Activated CD8-positive, alpha-beta memory T cell treated with anti-CD3 and anti-CD28 coated beads, Interleukin-2, amount 50 U/mL, for 1 hour (primary cell): Measurements from ENCODE around the gene CCL14.
"Not testable (repeated sequence)": the region's sequence is repeated elsewhere in the genome, so short reads cannot be mapped to it uniquely, and the experiment has no call there.

Experiments used
- DNase-seq: peaks from one replicate; pipeline ENCODE4 v3.0.0-alpha.2; 2020; ENCODE audit errors: extremely low read depth

The CCL14 gene

GRCh38 chr17:35986643-35987042 is at the start of gene CCL14:
TSS of gene CCL14 (minus strand) at chr17:35986729. CDS start at chr17:35986649, 80 bp downstream.
- no peak for DNase-seq

GRCh38 chr17:36036235-36036634 is 49.7 kb upstream of the CCL14 start:
- no peak for DNase-seq

GRCh38 chr17:36034127-36034526 is 47.6 kb upstream of the CCL14 start:
- no peak for DNase-seq

GRCh38 chr17:36030956-36031355 is 44.4 kb upstream of the CCL14 start:
- DNase-seq: no peak

- DNase-seq: no peak
Measured at GRCh38 chr17:36027761-36028160, 41.2 kb upstream of the CCL14 start.

GRCh38 chr17:36024106-36024869 is 37.8 kb upstream of the CCL14 start:
- no peak for DNase-seq

- DNase-seq: no peak
Measured at GRCh38 chr17:36019423-36019822, 32.9 kb upstream of the CCL14 start.

- DNase-seq: no peak
Measured at GRCh38 chr17:36017799-36018198, 31.3 kb upstream of the CCL14 start, which contains the start of gene CCL23. TSS of gene CCL23 (minus strand) at chr17:36017972. CDS start at chr17:36017897, 75 bp downstream.

GRCh38 chr17:36016555-36016954 is 30.0 kb upstream of the CCL14 start:
- DNase-seq: no peak

GRCh38 chr17:36015895-36016294 is 29.4 kb upstream of the CCL14 start:
- not testable (repeated sequence) for DNase-seq

- no peak for DNase-seq
Measured at GRCh38 chr17:36014946-36015345, 28.4 kb upstream of the CCL14 start.

GRCh38 chr17:36011201-36011600 is 24.7 kb upstream of the CCL14 start:
- no peak for DNase-seq

GRCh38 chr17:36008998-36009665 is 22.6 kb upstream of the CCL14 start:
- no peak for DNase-seq

GRCh38 chr17:36004594-36005108 is 18.1 kb upstream of the CCL14 start:
- DNase-seq: no peak

- DNase-seq: no peak
Measured at GRCh38 chr17:36002631-36003030, 16.1 kb upstream of the CCL14 start.

- DNase-seq: no peak
Measured at GRCh38 chr17:36001862-36002603, 15.5 kb upstream of the CCL14 start.

GRCh38 chr17:36001110-36001771 is 14.7 kb upstream of the CCL14 start, which contains the start of gene CCL15:
TSS of gene CCL15 (minus strand) at chr17:36001553. CDS start at chr17:36001492, 61 bp downstream.
- no peak for DNase-seq

GRCh38 chr17:36000732-36001109 is 14.2 kb upstream of the CCL14 start:
- no peak for DNase-seq

- DNase-seq: no peak
Measured at GRCh38 chr17:35998756-35999155, 12.2 kb upstream of the CCL14 start.

GRCh38 chr17:35998018-35998545 is 11.6 kb upstream of the CCL14 start:
- no peak for DNase-seq

- not testable (repeated sequence) for DNase-seq
Measured at GRCh38 chr17:35995346-35995745, 8.8 kb upstream of the CCL14 start.
